Measurements from ENCODE around the gene SHPK.

GRCh38 chr17:3566551-3566950, 69.5 kb downstream of the SHPK start:
- TF ChIP-seq POLR2A (IDR thresholded peaks at IDR 0.05) (no peak), CTCF (IDR thresholded peaks at IDR 0.05) (no peak), POLR2AphosphoS5 (IDR thresholded peaks at IDR 0.05; ENCODE audit: insufficient read depth in 1 of 2, low read depth in 1 of 2) (no peak)
